ENCODE data around the gene TAF1C.
"Not testable (repeated sequence)": the region's sequence is repeated elsewhere in the genome, so short reads cannot be mapped to it uniquely, and the experiment has no call there.

Gene TAF1C

DNA sequence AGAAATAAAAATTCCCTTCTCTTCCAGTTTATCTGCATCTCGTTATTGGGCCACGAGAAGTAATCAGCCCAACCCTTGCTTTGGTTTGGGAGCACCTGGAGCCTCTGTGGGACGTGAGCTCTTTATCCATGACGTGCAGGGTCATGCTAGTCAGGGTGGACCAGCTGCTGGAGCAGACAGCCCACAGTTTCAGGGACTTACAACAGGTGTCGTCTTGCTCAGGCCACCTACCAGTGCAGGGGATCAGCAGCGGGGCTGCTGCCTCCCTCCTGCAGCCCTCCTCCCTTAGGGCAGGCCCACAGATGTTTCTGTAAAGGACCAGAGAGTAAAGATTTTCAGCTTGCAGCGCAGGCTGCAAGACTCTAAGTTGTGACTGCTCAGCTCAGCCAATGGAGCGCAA lies 21.0 kb upstream of the TAF1C start:
- no peak for DNase-seq (ENCODE audit: low read depth)

DNA sequence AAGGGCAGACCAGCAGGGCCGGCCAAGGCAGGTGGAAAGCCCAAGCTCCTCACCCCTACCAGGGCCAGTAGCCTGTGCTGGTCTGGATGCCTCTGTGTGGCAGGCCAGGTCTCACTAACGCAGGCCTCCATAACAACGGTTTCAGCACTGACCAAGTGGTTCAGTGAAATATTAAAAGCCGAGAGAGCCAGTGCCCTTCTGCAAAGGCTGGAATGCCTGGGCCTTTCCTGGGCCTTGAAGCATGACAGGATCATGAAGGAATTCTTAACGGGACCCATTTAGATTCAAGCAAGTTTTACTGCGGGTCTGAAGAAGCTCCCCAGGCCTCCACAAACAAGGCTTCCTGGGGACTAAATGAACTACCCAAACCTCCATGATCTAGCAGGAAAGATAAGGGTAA lies 20.4 kb upstream of the TAF1C start:
- no peak for DNase-seq (ENCODE audit: low read depth)

DNA sequence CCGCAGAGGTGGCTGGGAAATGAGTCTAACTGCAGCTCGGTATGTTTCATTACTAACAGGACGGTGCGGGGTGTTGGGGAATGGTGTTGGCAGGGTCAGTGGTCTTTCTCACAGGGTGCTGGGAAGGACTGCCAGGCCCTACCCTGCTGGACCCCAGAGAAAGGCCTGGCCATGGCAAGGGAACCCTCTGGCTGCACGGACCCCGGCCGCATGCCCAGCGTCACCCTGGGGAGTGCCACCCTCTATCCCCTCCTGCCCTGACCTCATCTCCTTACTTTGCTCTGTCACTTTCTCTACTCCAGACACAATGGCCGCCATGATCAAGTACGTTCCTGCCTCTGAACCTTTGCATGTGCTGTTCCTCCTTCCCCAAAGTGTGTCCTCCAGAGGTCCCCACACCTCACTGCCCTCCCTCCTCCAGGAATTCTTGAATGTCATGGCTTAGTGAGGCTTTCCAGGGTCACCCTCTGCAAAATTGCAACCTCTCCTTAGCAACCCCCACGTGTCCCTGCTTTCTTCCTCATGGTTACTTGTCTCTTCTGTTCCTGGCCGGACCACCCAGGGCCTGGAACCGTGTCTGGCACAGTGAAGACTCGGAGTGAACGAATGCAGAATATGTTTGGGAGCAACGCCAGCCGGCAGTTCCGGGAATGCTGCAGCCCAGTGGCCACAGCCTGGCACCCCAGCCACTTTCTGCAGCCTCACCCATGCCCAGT lies 19.3 kb upstream of the TAF1C start:
- no peak for DNase-seq (ENCODE audit: low read depth)

DNA sequence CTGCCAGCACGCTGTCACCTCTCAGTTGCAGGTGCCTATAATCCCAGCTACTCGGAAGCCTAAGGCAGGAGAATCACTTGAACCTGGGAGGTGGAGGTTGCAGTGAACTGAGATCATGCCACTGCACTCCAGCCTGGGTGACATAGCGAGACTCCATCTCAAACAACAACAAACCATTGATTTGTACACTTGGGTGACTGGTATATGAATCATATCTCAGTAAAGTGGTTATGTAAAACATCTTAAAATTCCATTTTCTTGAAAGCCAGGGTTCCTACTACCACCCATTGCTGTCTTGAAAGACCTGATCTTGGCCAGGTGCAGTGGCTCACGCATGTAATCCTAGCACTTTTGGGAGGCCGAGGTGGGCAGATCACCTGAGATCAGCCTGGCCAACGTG lies 18.3 kb upstream of the TAF1C start:
- DNase-seq (ENCODE audit: low read depth), result not testable (repeated sequence)

DNA sequence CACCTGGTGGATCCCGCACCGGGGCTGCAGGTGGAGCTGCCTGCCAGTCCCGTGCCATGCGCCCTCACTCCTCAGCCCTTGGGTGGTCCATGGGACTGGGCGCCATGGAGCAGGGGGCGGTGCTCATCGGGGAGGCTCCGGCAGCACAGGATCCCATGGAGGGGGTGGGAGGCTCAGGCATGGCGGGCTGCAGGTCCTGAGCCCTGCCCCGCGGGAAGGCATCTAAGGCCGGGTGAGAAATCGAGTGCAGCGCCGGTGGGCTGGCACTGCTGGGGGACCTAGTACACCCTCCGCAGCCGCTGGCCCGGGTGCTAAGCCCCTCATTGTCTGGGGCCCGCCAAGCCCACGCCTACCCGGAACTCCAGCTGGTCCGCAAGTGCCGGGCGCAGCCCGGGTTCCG lies 17.7 kb upstream of the TAF1C start:
- DNase-seq (ENCODE audit: low read depth), result not testable (repeated sequence)

DNA sequence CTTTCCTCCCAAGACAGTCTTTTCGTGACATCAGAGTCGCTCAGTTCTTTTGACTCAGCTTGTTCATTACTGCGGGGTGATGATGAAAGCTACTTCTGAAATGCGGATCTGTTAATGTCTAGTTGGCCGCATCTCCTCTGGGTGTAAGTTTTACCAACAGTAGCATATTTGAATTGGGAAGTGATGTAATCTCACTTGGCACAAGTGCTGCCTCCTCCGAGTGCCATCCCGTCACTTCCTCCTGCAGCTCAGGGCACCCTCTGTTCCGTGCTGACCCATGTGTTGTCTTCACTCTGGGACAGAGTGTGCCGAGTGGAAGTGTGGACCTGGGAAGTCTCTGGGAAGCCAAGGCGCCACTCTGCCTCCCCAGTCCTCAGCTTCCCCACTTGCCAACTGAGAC lies 13.0 kb upstream of the TAF1C start:
- DNase-seq (ENCODE audit: low read depth), result no peak

DNA sequence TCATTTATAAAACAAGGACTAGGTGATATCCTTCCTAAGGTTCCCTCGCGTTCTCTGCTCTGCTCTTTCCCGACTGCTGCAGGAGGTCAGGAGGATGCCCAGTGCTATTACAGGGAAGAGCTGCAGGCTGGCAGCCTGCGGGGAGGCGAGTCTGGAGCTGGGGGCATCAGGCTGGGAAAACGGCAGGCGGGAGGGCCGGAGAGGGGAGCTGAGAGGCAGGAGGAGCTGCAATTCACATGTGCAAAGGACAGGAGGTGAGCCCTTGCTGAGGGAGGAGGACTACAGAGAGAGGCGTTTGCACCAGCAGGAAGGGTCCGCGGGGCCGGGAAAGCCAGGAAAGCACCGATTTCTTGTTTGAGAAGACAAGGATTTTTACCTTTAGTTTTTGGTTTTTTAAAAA lies 12.2 kb upstream of the TAF1C start:
- DNase-seq (ENCODE audit: low read depth), result no peak

DNA sequence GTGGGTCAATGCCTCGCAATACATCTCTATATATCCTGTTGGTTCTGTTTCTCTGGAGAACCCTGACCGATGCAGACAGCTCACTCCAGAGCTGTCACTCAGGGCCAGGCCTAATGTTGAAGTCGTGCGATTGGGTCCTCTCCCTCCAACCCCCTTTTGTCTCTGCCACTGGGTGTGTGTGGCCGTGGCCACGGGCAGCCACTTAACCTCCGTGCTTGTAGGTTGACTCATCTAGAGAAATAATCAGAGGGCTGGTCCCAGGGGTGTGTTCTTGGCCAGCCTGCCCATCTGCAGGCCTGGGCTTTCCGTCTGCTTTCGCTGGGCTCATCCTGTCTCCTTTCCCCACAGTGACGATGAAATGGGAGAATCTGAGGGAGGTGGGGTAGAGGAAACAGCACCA lies 11.5 kb upstream of the TAF1C start:
- no peak for DNase-seq (ENCODE audit: low read depth)

DNA sequence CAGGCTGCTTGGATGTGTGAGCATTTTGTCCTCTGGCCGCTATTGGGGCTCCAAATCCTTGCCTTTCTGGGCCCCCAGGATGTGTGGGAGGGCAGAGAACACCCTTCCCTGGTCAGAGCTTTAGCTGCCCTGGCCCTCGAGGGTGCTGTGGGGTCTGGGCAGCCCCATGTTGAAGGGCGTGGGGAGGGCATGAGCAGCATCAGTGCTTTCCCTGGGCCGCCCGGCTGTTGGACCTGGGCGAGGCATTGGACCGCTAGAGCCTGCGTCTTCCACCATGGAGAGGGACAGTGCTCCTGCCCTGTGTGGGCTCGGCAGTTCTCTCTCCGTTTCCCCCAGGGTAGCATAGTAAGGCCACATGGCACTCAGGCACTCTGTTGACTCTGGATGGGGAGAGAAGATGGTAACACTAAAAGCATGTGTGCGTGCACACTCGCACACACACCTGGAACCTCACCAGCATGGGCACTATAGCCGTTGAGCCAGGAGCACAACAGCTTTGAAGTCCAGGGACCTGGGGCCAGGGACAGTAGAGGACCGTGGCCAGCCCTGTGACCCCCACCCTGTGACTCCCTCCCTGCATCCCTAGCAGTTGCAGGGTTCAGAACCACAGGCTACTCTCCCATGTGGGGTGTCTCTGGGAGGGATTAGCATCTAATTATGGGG lies 10.7 kb upstream of the TAF1C start:
- DNase-seq (ENCODE audit: low read depth), result no peak

DNA sequence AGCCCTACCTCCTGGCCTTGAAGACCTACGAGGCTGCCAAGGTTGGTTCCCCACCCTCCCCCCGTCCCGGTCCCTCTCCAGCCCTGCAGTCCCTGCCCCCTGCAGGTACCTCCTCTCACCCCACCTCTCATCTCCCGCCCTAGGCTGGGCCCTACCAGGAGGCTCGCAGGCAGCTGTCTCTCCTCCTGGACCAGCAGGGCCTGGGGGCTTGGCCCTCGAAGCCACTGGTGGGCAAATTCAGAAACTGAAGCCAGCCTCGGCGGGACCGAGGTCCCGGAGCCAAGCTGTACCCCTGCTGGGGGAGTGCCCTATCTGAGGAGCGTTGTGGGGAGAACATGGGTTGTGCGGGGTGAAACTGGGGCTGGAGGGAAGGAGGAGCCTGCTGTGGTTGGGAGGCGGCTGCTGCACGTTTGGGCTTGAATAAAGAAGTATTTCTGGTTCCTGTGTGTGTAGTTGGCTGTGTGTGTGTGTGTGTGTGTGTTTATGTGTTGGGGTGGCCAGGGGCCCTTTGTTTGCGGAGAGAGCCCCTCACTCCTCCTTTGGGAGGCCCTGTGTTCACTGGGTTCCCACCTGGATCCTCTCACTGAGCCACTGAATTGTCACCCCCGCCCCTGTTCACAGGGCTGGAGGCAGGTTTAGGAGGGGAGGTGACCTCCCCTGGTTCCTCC lies 10.0 kb upstream of the TAF1C start:
- DNase-seq (ENCODE audit: low read depth), result no peak

DNA sequence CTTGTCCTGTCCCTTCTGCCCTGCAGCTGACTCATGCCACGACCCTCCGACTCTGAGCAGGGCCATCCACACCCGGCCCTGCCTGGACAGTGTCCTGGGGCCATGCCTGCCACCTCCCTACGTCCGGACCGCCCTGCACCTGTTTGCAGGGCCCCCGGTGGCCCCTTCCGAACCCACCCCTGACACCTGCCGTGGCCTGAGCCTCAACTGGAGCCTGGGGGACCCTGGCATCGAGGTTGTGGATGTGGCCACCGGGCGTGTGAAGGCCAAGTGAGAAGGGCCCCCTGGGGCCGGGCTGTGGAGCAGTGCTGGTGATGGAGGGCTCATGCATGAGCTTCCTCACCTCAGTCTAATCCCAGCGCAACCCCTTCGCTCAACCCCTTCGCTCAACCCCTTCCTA lies 9.2 kb upstream of the TAF1C start:
- DNase-seq (ENCODE audit: low read depth), result no peak

DNA sequence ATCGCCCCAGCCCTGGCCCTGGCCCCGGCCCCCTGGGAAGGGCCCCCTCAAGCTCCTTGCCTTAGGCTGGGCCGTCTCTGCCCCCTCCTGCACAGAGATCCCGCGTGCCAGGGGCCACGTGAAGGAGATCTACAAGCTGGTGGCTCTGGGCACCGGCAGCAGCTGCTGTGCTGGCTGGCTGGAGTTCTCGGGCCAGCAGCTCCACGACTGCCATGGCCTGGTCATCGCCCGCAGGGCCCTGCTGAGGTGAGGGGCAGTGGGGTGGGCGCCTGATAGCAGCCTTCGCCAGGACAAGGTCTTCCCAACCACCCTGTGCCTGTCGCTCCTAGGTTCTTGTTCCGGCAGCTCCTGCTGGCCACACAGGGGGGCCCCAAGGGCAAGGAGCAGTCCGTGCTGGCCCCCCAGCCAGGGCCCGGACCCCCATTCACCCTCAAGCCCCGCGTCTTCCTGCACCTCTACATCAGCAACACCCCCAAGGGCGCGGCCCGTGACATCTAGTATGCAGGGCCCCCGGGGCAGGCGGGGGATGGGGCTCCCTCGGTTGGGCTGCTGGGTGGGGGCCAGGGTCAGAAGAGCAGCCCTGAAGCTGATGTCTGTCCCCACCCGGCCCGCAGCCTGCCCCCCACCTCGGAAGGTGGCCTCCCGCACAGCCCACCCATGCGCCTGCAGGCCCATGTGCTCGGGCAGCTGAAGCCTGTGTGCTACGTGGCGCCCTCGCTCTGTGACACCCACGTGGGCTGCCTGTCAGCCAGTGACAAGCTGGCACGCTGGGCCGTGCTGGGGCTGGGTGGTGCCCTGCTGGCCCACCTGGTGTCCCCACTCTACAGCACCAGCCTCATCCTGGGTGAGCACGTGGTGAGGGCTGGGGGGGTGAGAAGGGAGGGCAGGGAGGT lies 8.6 kb upstream of the TAF1C start:
- no peak for DNase-seq (ENCODE audit: low read depth)

DNA sequence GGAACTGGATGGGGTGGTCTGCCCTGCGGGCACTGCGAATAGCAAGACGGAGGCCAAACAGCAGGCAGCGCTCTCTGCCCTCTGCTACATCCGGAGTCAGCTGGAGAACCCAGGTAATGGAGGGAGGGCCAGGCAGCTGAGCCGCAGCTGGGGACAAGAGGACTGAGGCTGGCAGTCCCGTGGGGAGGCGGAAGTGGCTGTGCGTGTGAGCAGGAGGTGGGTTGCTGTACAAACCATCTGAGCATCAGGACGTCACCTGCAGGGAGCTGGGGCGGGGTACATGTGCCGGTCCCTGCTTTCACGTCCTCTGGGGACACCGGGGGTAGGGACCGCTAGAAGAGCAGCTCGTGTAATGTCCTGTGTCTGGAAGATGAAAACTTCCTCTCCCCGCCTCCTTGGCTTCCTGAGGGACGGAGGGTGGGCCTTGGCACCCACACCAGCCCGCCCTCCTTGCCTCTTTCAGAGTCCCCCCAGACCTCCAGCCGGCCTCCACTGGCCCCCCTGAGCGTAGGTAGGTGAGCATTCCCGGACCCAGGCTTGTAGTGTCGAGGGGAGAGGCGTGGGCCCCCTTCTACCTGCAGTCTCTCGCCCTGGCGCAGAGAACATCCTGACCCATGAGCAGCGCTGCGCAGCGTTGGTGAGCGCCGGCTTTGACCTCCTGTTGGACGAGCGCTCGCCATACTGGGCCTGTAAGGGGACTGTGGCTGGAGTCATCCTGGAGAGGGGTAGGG lies 7.8 kb upstream of the TAF1C start:
- peak; percentile 6 for DNase-seq (ENCODE audit: low read depth)

DNA sequence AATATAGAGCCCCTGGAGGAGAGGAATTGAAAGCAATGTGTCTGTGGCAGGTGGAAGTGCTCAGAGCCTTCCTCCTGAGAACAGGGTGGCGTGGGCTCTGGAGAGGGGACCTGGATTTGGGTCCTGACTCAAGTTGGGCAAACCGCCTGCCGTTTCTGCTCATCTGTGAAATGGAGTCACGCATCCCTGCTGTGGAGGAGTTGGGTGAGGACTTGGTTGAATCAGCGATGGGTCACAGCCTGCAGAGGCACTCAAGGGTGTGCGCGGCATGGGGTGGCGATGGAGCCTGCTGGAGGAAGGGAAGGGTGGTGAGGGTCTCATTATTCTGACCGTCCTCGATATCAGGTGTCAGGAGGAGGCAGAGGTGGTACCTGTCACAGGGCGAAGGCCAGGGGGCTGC lies 7.2 kb upstream of the TAF1C start:
- no peak for DNase-seq (ENCODE audit: low read depth)

DNA sequence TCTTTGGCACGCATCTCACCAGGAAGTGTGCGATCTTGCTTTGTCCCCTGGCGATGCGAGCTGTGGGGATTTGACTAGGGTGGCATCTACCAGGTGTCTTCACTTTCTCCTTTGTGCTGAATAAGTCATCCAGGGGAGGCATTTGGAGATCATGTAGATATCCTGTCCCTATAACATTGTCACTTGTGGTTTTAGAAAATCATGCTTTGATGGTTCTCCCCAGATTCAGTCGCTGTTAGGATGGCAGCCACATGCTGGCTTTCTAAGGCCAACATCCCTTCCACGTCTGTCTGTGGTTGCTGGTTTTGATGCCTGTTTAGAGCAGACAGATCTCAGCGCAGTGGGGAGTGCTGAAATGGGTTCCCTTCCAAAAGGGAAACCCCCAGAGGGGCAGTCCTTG lies 6.6 kb upstream of the TAF1C start:
- DNase-seq (ENCODE audit: low read depth), result no peak

DNA sequence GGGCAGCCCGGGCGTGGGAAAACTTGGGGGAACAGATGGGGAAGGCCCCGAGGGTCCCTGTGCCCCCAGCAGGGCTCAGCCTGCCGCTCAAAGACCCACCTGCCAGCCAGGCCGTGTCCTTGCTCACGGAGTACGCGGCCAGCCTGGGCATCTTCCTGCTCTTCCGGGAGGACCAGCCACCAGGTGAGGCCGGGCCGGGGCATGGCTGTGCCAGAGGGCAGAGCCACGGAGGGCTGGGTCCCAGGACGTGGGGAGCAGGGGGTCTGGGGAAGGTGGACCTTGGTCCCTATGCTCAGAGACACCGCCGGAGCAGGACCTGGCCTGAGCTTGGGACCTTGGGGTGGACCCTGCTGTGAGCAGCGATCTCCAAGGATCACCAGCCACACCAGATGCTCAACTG lies 4.6 kb upstream of the TAF1C start:
- DNase-seq (ENCODE audit: low read depth), result no peak

DNA sequence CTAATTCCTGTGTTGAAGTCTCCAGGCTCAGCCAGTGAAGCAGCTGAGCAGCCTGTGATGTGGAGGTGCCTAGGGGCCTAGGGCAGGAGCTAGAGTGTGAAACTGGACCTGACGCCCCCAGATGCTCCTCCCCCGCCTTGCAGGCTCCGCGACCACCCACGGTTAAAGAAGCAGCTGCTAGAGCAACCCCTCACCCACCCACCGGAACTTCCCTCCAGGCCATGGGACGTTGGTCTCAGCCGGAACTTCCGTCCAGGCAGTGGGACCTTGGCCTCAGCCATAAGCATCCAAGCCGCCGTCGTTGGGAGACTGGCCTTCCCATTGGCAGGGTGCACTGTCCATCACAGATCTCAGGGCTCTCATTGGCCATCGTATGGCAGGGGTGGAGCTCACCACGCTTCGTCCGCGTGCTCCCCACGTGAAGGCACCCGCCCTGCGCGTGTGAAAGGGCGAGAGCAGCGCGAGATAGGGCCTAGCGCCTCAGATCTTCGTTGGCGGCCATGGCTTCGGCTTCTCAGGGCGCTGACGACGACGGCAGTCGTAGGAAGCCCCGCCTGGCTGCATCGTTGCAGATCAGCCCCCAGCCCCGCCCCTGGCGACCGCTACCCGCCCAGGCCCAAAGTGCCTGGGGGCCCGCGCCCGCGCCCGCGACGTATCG lies 4.0 kb upstream of the TAF1C start, which contains the start of gene ADAD2:
ADAD2 (plus strand) TSS at position 427 of the 658 bp plus-strand sequence; CDS start at position 501, 74 bp downstream.
- no peak for DNase-seq (ENCODE audit: low read depth)

DNA sequence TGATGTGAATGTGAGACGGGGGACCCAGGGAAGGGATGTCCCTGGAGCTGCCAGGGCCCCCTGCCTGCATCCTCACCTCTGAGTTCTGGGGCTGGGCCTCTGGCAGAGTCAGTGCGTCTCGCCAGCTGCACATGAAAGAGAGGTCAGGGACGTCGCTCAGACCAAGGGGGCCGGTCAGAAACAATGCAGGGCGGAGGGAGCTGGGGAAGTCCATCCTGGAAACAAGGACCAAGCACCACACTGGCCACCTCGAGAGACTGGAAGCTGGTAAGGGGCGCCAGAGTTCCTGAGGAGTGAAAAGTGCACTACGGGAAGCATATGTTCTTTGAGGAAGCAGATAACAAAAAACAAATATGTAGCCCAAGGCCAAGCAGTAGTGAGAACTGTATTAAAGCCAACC lies 2.1 kb downstream of the TAF1C start:
- DNase-seq (ENCODE audit: low read depth), result no peak

DNA sequence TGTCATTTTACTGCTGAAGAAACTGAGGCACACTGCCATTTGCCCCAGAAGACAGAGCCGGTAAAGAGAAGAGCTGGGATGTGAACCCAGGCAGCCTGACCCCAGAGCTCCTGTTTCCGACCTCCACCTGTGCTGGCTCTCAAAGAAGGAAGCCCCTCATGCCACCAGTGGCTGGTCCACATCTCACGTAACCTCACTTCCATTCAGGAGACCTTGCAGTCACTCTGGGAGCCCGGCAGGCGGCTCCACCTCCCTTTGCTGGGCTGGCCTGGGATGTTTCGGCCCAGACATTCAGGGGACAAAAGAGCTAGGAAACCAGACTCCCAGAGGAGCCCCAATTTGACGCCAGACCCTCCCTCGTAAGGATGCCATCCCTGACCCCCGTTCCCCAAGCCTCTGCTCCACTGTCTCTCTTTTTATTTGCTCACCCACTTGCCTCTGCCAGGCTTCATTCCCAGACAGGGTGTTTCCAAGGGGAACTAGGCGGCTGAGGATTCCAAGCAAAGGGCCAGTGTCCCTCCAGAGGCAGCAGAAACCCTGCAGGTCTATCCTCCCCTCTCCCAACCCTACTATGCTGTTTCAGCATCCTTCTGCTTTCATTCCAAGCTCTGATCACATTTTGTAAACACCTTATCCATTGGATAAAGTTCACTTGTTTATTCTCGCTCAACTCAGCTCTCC lies 2.8 kb downstream of the TAF1C start:
- no peak for DNase-seq (ENCODE audit: low read depth)

DNA sequence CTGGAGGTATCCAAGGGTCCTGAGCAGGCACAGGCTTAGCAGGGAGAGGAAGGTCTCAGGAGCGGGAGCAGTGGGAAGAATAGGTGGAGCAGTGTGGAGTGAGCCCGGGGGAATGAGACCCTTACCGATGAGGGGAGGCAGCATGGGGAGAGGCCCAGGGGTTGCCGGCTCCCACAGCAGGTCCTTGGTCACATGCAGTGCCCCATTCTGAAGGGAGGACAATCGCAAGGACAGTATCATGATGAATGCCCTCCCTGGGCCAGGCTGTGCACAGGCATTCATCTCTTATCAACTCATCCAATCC lies 3.3 kb downstream of the TAF1C start:
- no peak for DNase-seq (ENCODE audit: low read depth)

Data from T follicular helper cell (primary cell).